Common myeloid progenitor, CD34-positive (primary cell): Measurements from ENCODE around the gene THEMIS.
"Not testable (repeated sequence)": the region's sequence is repeated elsewhere in the genome, so short reads cannot be mapped to it uniquely, and the experiment has no call there.

ENCODE experiments used
- CTCF ChIA-PET: fragments of 350-600 bp; sonication (Branson Sonifier 250); formaldehyde crosslinking; loops from one replicate; lab custom pipeline; 2021; ENCODE audit warnings: antibody characterized with exemption; lab: Charles Lee
- POLR2A ChIA-PET: fragments of 350-600 bp; sonication (Branson Sonifier 250); formaldehyde crosslinking; loops from one replicate; lab custom pipeline; 2021; ENCODE audit warnings: antibody characterized with exemption; lab: Charles Lee
- DNase-seq, 3 donors: peaks; one replicate each; pipeline versions ENCODE4 v3.0.0 to v3.0.0-alpha.2; 2013
- H3K27ac ChIP-seq, 2 experiments: 1 replicate in 1 of 2; 2 replicates in 1 of 2; pipeline ENCODE4 v1.7.0; 2013; ENCODE audit warnings: inconsistent platforms in 2 of 2, low read length in 2 of 2, mild to moderate bottlenecking in 2 of 2, low read depth in 1 of 2, moderate library complexity in 1 of 2; ENCODE audit not compliant: severe bottlenecking in 2 of 2, insufficient read depth in 1 of 2, poor library complexity in 1 of 2
- H3K27me3 ChIP-seq, 5 experiments: replicated peaks in 2 of 5; 1 replicate in 3 of 5; 2 replicates in 2 of 5; pipeline versions ENCODE4 v1.6.1 to v1.7.0; 2013; ENCODE audit warnings: low read length in 4 of 5, mild to moderate bottlenecking in 2 of 5, moderate library complexity in 2 of 5, inconsistent platforms in 1 of 5; ENCODE audit not compliant: insufficient read depth in 5 of 5, control insufficient read depth in 4 of 5
- H3K36me3 ChIP-seq, 4 experiments: 1 replicate in 2 of 4; 2 replicates in 2 of 4; pipeline versions ENCODE4 v1.6.1 to v1.7.0; 2013; ENCODE audit warnings: low read length in 3 of 4, control low read depth in 1 of 4, mild to moderate bottlenecking in 1 of 4; ENCODE audit not compliant: control insufficient read depth in 4 of 4, insufficient read depth in 4 of 4
- H3K4me1 ChIP-seq, 4 experiments: 1 replicate in 3 of 4; 2 replicates in 1 of 4; pipeline versions ENCODE4 v1.6.1 to v1.7.1; 2013; ENCODE audit warnings: low read length in 3 of 4, mild to moderate bottlenecking in 3 of 4, control low read depth in 1 of 4, inconsistent platforms in 1 of 4, moderate library complexity in 1 of 4; ENCODE audit not compliant: control insufficient read depth in 4 of 4, insufficient read depth in 4 of 4; ENCODE audit errors: control extremely low read depth in 1 of 4
- H3K4me3 ChIP-seq, 7 experiments: 1 replicate in 4 of 7; 2 replicates in 3 of 7; pipeline versions ENCODE4 v1.5.1 to v1.7.0; 2013; ENCODE audit warnings: mild to moderate bottlenecking in 7 of 7, low read length in 6 of 7, moderate library complexity in 6 of 7, inconsistent platforms in 2 of 7, low read depth in 2 of 7, control low read depth in 1 of 7; ENCODE audit not compliant: insufficient read depth in 4 of 7, control insufficient read depth in 1 of 7; ENCODE audit errors: extremely low read depth in 1 of 7
- H3K9me3 ChIP-seq, 5 experiments: 1 replicate in 4 of 5; 2 replicates in 1 of 5; pipeline versions ENCODE4 v1.6.1 to v1.7.1; 2013; ENCODE audit warnings: low read length in 4 of 5, mild to moderate bottlenecking in 2 of 5, inconsistent platforms in 1 of 5, low read depth in 1 of 5, moderate library complexity in 1 of 5; ENCODE audit not compliant: control insufficient read depth in 4 of 5, insufficient read depth in 2 of 5; ENCODE audit errors: control extremely low read depth in 1 of 5
- WGBS: methylation state at CpG from one replicate; pipeline ENCODE4 v1.1.5; 2013; ENCODE audit not compliant: insufficient coverage; 5-methylcytosine and 5-hydroxymethylcytosine counted together

THEMIS gene

DNA sequence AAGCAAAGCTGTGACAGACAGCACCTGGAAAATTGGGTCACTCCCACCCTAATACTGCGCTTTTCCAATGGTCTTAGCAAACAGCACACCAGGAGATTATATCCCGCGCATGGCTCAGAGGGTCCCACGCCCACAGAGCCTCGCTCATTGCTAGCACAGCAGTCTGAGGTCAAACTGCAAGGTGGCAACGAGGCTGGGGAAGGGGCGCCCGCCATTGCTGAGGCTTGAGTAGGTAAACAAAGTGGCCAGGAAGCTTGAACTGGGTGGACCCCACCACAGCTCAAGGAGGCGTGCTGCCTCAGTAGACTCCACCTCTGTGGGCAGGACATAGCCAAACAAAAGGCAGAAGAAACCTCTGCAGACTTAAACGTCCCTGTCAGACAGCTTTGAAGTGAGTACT, 25.6 kb upstream of the THEMIS start:
- CTCF ChIA-PET, H3K4me1 ChIP-seq, H3K27ac ChIP-seq, H3K9me3 ChIP-seq, DNase-seq, H3K4me3 ChIP-seq, H3K36me3 ChIP-seq, POLR2A ChIA-PET, H3K27me3 ChIP-seq: not testable (repeated sequence)
- 97% methylated on average over 7 of the region's 10 CpGs for WGBS

DNA sequence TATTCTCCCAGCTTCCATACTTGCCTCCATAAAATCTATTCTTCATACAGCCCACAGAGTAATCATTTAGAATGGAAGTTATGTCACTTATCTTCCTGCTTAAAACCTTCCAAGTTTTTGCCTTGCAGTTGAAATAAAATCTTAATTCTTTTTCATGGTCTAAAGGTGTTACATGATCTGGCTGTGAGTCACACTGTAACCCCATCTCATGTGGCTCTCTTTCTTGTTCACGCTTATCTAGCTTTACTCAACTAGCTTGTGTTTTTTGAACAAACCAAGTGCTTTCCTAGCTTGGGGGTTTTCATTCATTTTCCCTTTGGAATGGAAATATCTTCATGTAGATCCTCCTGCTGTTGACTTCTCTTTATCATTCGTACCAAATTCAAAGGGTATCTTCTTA, 23.6 kb upstream of the THEMIS start:
- WGBS = 100% methylated on average over 1 of the region's 2 CpGs
- Histone ChIP-seq H3K36me3 (no peaks in the 10 kb centered on the region), H3K4me3 (no peak overlapping the region), H3K27ac (no peak overlapping the region), H3K9me3 (peaks cover 0 to 6% (median 3%) of the 10 kb centered on the region in 5 experiments), H3K27me3 (no peaks in the 10 kb centered on the region), H3K4me1 (peaks cover 0 to 6% (median 0%) of the 10 kb centered on the region in 4 experiments)
- POLR2A ChIA-PET = interaction anchor here (0.6 kb wide), 1 partner anchor 42 kb away, joined by 3 read pairs; no protein-coding TSS in a partner anchor
- no peak for DNase-seq
- CTCF ChIA-PET = no interaction called here

DNA sequence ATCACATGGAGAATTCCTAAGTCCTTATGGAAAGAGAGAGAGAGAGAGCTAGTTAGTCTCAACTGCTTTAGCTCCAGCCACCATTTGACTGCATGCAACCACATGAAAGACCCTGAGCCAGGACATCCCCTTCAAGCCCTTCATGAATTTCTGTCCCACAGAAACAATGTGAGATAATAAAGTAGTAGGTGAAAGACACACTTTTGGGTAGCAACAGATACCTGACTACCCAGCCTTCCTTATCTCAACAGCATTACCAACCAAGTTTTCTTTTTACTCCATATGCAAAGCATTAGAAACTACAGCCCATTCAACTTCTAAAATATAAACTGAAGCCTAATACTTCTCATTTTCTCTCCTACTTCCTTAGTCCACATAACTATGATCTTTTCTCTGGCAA, 23.2 kb upstream of the THEMIS start:
- no peak for DNase-seq
- Histone ChIP-seq H3K27ac (no peak overlapping the region), H3K4me3 (no peak overlapping the region), H3K27me3 (no peaks in the 10 kb centered on the region), H3K4me1 (peaks cover 0 to 6% (median 0%) of the 10 kb centered on the region in 4 experiments), H3K9me3 (peaks cover 0 to 6% (median 3%) of the 10 kb centered on the region in 5 experiments), H3K36me3 (no peaks in the 10 kb centered on the region)
- ChIA-PET CTCF (no interaction called here), POLR2A (interaction anchor here (0.6 kb wide), 1 partner anchor 41 kb away, joined by 3 read pairs; no protein-coding TSS in a partner anchor)

DNA sequence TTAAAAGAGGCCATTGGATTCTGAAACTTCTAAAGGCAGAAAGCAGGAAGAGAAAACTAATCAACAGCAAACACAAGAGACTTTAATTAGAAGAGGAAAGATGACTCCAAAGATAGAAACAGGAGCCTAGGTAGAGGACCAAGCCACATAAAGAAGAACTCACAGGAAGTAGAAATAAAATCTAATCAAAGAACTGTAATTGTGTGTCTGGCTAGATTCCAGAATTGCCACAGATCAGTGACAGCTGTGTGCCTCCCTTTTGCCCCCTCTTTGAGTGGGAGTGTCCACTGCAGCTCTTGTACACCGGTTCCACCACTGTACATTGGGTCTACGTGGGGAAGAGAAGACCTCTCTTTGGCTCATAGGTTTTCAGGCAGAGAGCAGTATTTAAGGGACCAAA, 22.3 kb upstream of the THEMIS start:
- Histone ChIP-seq H3K9me3 (peaks cover 0 to 5% (median 3%) of the 10 kb centered on the region in 5 experiments), H3K36me3 (no peaks in the 10 kb centered on the region), H3K4me1 (peaks cover 0 to 6% (median 0%) of the 10 kb centered on the region in 4 experiments), H3K27ac (no peak overlapping the region), H3K27me3 (no peaks in the 10 kb centered on the region), H3K4me3 (no peak overlapping the region)
- CTCF ChIA-PET = no interaction called here
- POLR2A ChIA-PET = no interaction called here
- DNase-seq = no peak
- WGBS = 100% methylated on average over 2 of the region's 2 CpGs

DNA sequence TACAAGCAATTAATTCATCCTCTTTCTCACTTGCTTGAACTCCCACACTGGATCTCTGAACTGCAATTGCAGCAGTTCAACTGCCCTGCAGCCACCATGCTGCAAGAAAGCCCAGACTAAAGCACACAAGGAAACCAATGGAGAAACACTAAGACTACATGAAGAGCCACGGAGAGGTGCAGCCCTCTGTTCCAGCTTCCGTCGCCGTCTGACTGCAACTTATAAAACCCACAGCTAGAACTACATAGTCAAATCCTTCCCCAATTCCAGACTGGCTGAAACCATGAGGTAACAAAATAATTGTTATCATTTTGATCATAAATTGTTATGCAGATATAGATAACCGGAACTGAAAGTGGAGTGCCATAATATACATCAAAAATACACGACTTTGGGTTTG, 21.1 kb upstream of the THEMIS start:
- no peak overlapping the region for H3K4me3 ChIP-seq
- 81% methylated on average over 4 of the region's 6 CpGs for WGBS
- ChIA-PET POLR2A (no interaction called here), CTCF (no interaction called here)
- no peaks in the 10 kb centered on the region for H3K27me3 ChIP-seq
- H3K9me3 ChIP-seq = peaks cover 0 to 5% (median 3%) of the 10 kb centered on the region in 5 experiments
- no peaks in the 10 kb centered on the region for H3K36me3 ChIP-seq
- no peak for DNase-seq
- H3K27ac ChIP-seq = no peak overlapping the region
- peaks cover 0 to 6% (median 0%) of the 10 kb centered on the region in 4 experiments for H3K4me1 ChIP-seq

DNA sequence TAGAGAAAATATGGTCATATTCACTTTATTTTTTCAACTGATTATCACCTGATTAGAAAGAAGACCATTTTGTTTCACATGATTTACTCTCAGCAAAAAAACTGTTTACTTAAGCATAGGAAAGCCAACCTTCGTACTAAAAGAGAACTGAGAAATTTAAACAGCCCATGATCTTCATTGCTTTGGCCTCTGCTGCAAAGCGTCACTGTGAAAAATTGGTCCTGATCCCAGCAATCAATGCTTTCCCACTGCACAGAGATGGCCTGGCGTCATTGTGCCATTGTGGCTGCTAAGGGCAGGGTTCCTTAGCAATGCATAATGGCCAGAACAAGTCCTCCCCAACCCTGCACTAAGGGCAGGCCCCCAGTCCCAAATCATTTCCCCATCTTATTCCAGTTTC, 19.9 kb upstream of the THEMIS start:
- no peaks in the 10 kb centered on the region for H3K27me3 ChIP-seq
- WGBS = 94% methylated on average over 3 of the region's 3 CpGs
- H3K27ac ChIP-seq = no peak overlapping the region
- no peak overlapping the region for H3K4me3 ChIP-seq
- no peaks in the 10 kb centered on the region for H3K36me3 ChIP-seq
- DNase-seq = no peak
- CTCF ChIA-PET = no interaction called here
- peaks cover 0 to 6% (median 0%) of the 10 kb centered on the region in 4 experiments for H3K4me1 ChIP-seq
- POLR2A ChIA-PET = no interaction called here
- peaks cover 0 to 5% (median 0%) of the 10 kb centered on the region in 5 experiments for H3K9me3 ChIP-seq

DNA sequence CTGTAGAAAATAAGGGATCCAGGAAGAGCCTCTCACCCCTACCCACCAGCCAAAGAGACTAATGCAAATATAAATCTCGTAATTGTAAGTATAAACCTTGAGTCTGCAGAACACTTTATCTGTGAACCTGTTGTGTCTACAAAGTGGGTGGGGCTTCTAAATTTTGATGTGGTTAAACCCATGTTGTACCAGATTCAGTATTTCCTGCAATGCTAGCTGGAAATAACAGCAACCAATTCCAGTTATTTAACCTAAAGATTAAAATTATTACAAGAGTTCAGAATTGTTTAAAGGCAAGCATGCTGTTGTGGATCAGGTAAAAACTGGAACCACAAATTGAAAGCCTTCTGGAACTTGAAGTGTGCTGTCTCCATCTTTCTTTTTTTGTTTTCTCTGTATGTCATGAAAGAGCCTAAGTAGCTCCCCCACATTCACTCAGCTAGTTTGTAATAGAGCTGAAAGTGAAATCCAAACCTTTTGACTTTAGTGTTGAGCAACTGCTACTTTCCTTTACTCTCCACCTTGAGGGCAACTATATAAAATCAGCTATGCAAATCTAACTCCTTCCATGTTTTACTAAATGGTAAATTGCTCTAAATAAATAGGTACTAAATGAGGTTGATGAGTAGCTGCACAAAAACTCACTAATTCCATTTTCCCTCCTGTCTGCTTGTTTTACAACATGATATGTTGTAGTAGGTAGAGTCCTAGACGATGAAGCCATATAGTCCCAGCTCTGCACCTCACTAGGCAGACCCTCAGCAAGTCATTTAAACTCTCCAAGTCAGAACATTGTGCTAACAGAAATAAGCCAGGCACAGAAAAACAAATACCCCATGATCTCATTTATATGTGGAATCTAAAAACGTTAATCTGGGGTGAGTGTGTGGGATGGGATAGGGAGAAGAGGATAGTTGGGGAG, 17.9 kb upstream of the THEMIS start:
- peaks cover 0 to 6% (median 0%) of the 10 kb centered on the region in 4 experiments for H3K4me1 ChIP-seq
- no peaks in the 10 kb centered on the region for H3K9me3 ChIP-seq
- no peaks in the 10 kb centered on the region for H3K27me3 ChIP-seq
- H3K36me3 ChIP-seq = no peaks in the 10 kb centered on the region
- no peak overlapping the region for H3K27ac ChIP-seq
- no CpG with 5 or more reads among the region's 3 CpGs for WGBS
- CTCF ChIA-PET = interaction anchor here (1.1 kb wide), 1 partner anchor 16 kb away, joined by 3 read pairs; no protein-coding TSS in a partner anchor
- no peak overlapping the region for H3K4me3 ChIP-seq
- DNase-seq = no peak
- POLR2A ChIA-PET = no interaction called here
